DOHH2 (cell line): ENCODE measurements around the gene TRAF2.

Experiments
- H3F3A ChIP-seq: fragments of 200-600 bp; sonication (generic), shearing (Covaris generic); 2 replicates; pipeline ENCODE4 v1.6.0; 2016; ENCODE audit warnings: antibody characterized with exemption, mild to moderate bottlenecking; ENCODE audit not compliant: control insufficient read depth, insufficient read depth
- H3K27ac ChIP-seq: fragments of 200-600 bp; sonication (generic); 2 replicates; pipeline ENCODE4 v1.5.1; 2014; ENCODE audit warnings: low read depth, mild to moderate bottlenecking, low read length, moderate library complexity
- H3K27me3 ChIP-seq: fragments of 200-600 bp; sonication (generic); 2 replicates; pipeline ENCODE4 v1.6.1; 2014; ENCODE audit warnings: mild to moderate bottlenecking, low read length, mixed read lengths; ENCODE audit not compliant: control insufficient read depth
- H3K36me3 ChIP-seq: fragments of 200-600 bp; sonication (generic); 2 replicates; pipeline ENCODE4 v1.6.1; 2014; ENCODE audit warnings: mild to moderate bottlenecking, low read length, moderate library complexity, mixed read lengths; ENCODE audit not compliant: control insufficient read depth
- H3K4me1 ChIP-seq: fragments of 200-600 bp; sonication (generic); 2 replicates; pipeline ENCODE4 v1.6.1; 2014; ENCODE audit warnings: mild to moderate bottlenecking, low read length, mixed read lengths; ENCODE audit not compliant: control insufficient read depth
- H3K4me2 ChIP-seq: fragments of 200-600 bp; sonication (generic); 2 replicates; pipeline ENCODE4 v1.6.0; 2014; ENCODE audit warnings: mild to moderate bottlenecking, low read length, moderate library complexity
- H3K4me3 ChIP-seq: fragments of 200-600 bp; sonication (generic); 2 replicates; pipeline ENCODE4 v1.5.1; 2014; ENCODE audit warnings: mild to moderate bottlenecking, low read length, mixed read lengths
- H3K79me2 ChIP-seq: fragments of 200-600 bp; sonication (generic); 2 replicates; pipeline ENCODE4 v1.6.1; 2014; ENCODE audit warnings: mild to moderate bottlenecking, low read length, mixed read lengths; ENCODE audit not compliant: control insufficient read depth
- H3K9me2 ChIP-seq: fragments of 200-600 bp; sonication (generic); replicated peaks from 2 replicates; pipeline ENCODE4 v1.6.1; 2014; ENCODE audit warnings: mild to moderate bottlenecking, low read length, mixed read lengths; ENCODE audit not compliant: control insufficient read depth
- H3K9me3 ChIP-seq: fragments of 200-600 bp; sonication (generic); 2 replicates; pipeline ENCODE4 v1.6.1; 2014; ENCODE audit warnings: antibody characterized with exemption, low read length, mixed read lengths; ENCODE audit not compliant: control insufficient read depth, insufficient read depth
- H4K20me1 ChIP-seq: fragments of 200-600 bp; sonication (generic); 2 replicates; pipeline ENCODE4 v1.6.0; 2014; ENCODE audit warnings: low read depth, mild to moderate bottlenecking, antibody characterized with exemption, low read length, moderate library complexity; ENCODE audit not compliant: control insufficient read depth, insufficient read depth
- EZH2phosphoT487 ChIP-seq: fragments of 200-600 bp; sonication (generic); IDR thresholded peaks from 2 replicates; pipeline ENCODE4 v1.6.1; 2017; ENCODE audit warnings: borderline replicate concordance, mild to moderate bottlenecking, antibody characterized with exemption, low read length, moderate library complexity, mixed read lengths
- TF ChIP-seq, protein P1 (sequence below): fragments of 200-600 bp; sonication (generic); IDR thresholded peaks from one replicate; pipeline ENCODE4 v1.5.1; 2014; ENCODE audit warnings: antibody characterized with exemption, mild to moderate bottlenecking, low read depth, low read length; ENCODE audit not compliant: poor library complexity, severe bottlenecking

The TRAF2 gene

DNA sequence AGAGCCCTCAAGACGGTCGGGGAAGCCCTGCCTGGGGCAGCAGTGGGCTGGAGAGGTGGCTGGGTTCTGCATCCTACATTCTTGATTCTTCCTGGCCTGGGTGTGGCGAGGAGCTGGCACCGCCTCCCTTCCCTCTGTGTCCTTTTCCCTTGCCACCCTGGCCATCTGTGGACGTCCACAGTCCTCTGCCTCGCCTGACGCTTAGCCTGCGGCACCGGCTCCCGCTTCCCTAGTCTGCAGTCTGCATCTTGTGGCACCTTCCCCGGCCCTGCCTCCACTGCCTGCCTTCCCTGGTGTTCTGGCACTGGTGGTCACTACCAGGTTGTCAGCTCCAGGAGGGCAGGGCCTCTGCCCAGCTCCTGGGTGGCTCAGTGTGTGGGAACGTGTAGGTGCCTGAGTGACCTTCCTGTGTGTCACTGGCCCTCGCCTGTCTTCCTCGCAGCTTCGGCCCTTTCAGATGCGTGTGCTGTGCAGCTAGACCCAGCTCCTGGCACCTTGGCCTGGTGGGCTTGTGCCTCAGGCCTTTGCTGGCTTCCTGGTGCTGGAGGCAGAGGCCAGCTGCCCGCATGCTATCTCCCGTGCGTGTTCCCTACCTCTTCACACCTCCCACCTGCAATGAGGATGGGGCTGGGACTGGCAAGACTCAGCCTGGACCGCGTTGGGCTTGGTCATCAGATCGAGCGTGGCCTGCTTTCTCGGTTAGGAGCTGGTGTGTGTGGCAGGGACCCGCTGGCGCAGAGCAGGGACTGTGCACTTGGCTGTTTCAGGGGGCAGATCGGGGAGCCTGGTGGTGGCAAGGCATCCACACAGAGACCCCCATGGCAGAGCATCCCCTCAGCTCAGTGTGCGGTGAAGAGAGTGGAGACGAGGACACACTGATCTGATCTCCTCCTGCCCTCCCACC, 20.9 kb downstream of the TRAF2 start:
- H3K36me3 ChIP-seq, result peaks cover 71% of the 10 kb centered on the region
- H3K9me3 ChIP-seq, result no peaks in the 10 kb centered on the region
- TF ChIP-seq, protein P1, sequence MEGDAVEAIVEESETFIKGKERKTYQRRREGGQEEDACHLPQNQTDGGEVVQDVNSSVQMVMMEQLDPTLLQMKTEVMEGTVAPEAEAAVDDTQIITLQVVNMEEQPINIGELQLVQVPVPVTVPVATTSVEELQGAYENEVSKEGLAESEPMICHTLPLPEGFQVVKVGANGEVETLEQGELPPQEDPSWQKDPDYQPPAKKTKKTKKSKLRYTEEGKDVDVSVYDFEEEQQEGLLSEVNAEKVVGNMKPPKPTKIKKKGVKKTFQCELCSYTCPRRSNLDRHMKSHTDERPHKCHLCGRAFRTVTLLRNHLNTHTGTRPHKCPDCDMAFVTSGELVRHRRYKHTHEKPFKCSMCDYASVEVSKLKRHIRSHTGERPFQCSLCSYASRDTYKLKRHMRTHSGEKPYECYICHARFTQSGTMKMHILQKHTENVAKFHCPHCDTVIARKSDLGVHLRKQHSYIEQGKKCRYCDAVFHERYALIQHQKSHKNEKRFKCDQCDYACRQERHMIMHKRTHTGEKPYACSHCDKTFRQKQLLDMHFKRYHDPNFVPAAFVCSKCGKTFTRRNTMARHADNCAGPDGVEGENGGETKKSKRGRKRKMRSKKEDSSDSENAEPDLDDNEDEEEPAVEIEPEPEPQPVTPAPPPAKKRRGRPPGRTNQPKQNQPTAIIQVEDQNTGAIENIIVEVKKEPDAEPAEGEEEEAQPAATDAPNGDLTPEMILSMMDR, result no peak
- no peak for TF ChIP-seq EZH2phosphoT487
- H3K4me2 ChIP-seq, result no peak overlapping the region
- H4K20me1 ChIP-seq, result no peaks in the 10 kb centered on the region
- H3F3A ChIP-seq, result no peaks in the 10 kb centered on the region
- no peak overlapping the region for H3K27ac ChIP-seq
- no peaks in the 10 kb centered on the region for H3K9me2 ChIP-seq
- peaks cover 17% of the 10 kb centered on the region for H3K79me2 ChIP-seq
- no peaks in the 10 kb centered on the region for H3K4me1 ChIP-seq
- H3K4me3 ChIP-seq, result no peak overlapping the region
- H3K27me3 ChIP-seq, result no peaks in the 10 kb centered on the region

DNA sequence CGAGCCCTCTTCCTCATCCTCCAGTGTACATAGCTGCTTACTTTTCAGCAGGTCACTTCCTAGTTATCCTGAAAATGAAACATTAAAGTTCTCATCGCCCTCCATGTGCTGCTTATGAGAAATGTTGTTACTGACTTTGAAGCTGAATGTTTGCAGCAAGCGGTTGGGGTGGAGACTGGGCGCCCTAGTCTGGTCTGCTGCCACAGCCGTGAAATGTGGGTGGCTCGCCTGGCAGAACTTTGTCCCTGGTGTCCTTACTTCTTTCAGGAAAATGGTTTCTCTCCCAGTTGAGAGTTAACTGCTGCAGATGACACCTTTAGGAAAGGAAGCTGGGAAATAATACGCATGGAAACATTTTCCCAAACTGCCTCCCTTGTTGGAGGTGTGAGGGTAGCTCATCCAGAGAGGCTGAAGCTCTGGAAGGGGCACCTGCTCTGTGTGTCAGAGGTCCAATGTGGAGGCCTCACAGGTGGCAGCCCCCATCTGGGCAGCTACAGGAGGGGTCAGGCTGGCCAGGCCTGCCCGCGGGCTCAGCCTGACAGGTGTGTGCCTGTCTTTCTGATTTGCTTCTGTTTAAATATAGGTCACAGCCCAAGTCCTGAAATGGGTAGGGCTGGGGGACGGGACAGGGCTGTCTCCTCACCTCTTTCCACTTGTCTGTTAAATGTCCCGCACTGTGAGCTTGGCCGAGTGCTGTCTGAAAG, 24.0 kb downstream of the TRAF2 start:
- H3F3A ChIP-seq, result no peaks in the 10 kb centered on the region
- H3K27ac ChIP-seq, result no peak overlapping the region
- H3K9me2 ChIP-seq, result no peaks in the 10 kb centered on the region
- peaks cover 6% of the 10 kb centered on the region; the same call in 1 of the 2 replicates for H3K79me2 ChIP-seq
- no peak overlapping the region for H3K4me2 ChIP-seq
- H3K27me3 ChIP-seq, result no peaks in the 10 kb centered on the region
- peaks cover 75% of the 10 kb centered on the region for H3K36me3 ChIP-seq
- no peaks in the 10 kb centered on the region for H3K9me3 ChIP-seq
- H3K4me1 ChIP-seq, result no peaks in the 10 kb centered on the region
- no peak overlapping the region for H3K4me3 ChIP-seq
- no peaks in the 10 kb centered on the region for H4K20me1 ChIP-seq
- no peak for TF ChIP-seq EZH2phosphoT487
- TF ChIP-seq, protein P1, result no peak

- TF ChIP-seq EZH2phosphoT487, result no peak
- TF ChIP-seq, protein P1, result peak; percentile 10
- Histone ChIP-seq H3K36me3 (peaks cover 76% of the 10 kb centered on the region), H3K9me2 (no peaks in the 10 kb centered on the region), H3K4me3 (no peak overlapping the region), H3K9me3 (no peaks in the 10 kb centered on the region), H3F3A (no peaks in the 10 kb centered on the region), H3K27ac (no peak overlapping the region), H3K79me2 (peaks cover 8% of the 10 kb centered on the region; the same call in 1 of the 2 replicates), H3K27me3 (no peaks in the 10 kb centered on the region), H3K4me2 (no peak overlapping the region), H3K4me1 (no peaks in the 10 kb centered on the region), H4K20me1 (no peaks in the 10 kb centered on the region)
These were observed 24.6 kb downstream of the TRAF2 start for GRCh38 chr9:136910901-136911245.
